ENCODE measurements around the gene NIT2. TPM values are rescaled to one million over a fixed set of nuclear protein-coding genes. Genes with fewer than 3 reads are reported as not detected.

Gene NIT2
- total RNA-seq, 4 donors from 2014 or later = 27.0 to 42.6 (median 32.3) TPM

- TF ChIP-seq, protein P1, sequence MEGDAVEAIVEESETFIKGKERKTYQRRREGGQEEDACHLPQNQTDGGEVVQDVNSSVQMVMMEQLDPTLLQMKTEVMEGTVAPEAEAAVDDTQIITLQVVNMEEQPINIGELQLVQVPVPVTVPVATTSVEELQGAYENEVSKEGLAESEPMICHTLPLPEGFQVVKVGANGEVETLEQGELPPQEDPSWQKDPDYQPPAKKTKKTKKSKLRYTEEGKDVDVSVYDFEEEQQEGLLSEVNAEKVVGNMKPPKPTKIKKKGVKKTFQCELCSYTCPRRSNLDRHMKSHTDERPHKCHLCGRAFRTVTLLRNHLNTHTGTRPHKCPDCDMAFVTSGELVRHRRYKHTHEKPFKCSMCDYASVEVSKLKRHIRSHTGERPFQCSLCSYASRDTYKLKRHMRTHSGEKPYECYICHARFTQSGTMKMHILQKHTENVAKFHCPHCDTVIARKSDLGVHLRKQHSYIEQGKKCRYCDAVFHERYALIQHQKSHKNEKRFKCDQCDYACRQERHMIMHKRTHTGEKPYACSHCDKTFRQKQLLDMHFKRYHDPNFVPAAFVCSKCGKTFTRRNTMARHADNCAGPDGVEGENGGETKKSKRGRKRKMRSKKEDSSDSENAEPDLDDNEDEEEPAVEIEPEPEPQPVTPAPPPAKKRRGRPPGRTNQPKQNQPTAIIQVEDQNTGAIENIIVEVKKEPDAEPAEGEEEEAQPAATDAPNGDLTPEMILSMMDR (IDR thresholded peaks at IDR 0.05) = no peak
- ATAC-seq (ENCODE audit: low FRiP score) = no peak
- no peak for DNase-seq (ENCODE audit: low spot score)
These were observed 27.9 kb upstream of the NIT2 start for GRCh38 chr3:100306695-100307094.

- DNase-seq (ENCODE audit: low spot score) = no peak
- TF ChIP-seq, protein P1 (IDR thresholded peaks at IDR 0.05) = no peak
These were observed 24.1 kb upstream of the NIT2 start for GRCh38 chr3:100310355-100310965.

DNA sequence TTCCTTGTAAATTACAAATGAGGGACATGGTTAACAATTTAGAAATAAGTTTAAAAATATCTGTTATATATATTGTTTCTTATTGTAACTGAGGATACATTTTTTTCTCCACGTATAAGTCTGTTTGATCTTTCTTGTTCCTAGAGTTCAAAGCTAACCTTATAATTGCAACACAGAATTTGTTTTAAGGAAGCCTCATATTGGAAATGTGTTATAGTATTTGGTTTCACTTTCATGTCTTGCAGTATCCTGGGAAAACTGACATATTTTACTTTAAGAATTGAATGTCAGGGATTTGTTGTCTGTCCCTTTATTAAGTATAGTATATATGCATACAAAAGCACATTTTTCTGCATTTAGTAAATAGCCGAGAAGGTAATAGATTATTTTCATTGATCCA lies 23.5 kb upstream of the NIT2 start:
- TF ChIP-seq, protein P1 (IDR thresholded peaks at IDR 0.05) = no peak
- no peak for DNase-seq (ENCODE audit: low spot score)
- ATAC-seq (ENCODE audit: low FRiP score) = no peak

More at GRCh38 chr3:100310355-100310965, 24.1 kb upstream of the NIT2 start:
- ATAC-seq (ENCODE audit: low FRiP score) = no peak

GRCh38 chr3:100316641-100317069 lies 17.9 kb upstream of the NIT2 start:
- TF ChIP-seq, protein P1 (IDR thresholded peaks at IDR 0.05) = no peak
- DNase-seq (ENCODE audit: low spot score) = no peak
- ATAC-seq (ENCODE audit: low FRiP score) = peak; percentile 77

- TF ChIP-seq, protein P1 (IDR thresholded peaks at IDR 0.05) = no peak
- ATAC-seq (ENCODE audit: low FRiP score) (no peak), DNase-seq (ENCODE audit: low spot score) (no peak)
These were observed 16.6 kb upstream of the NIT2 start for GRCh38 chr3:100317912-100318311.

DNA sequence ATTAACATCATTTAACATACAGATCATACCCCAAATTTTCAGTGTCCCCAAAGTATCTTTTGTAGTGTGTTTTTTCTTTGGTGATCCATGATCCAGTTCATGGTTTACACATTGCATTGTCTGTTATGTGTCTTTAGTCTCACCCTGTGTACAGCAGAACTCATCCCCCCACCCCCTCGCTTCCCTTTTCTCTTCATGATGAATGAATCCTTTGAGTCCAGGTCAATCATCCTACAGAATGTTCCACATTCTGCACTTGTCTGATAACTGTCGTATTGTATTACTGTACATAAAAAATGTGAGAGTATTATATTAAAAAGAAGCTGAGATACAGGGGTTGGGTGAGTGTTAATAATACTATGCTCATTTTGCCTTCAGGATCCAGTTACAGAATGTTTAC lies 14.6 kb upstream of the NIT2 start:
- ATAC-seq (ENCODE audit: low FRiP score) = no peak
- no peak for DNase-seq (ENCODE audit: low spot score)

GRCh38 chr3:100324044-100324443 lies 10.5 kb upstream of the NIT2 start:
- DNase-seq (ENCODE audit: low spot score) (no peak), ATAC-seq (ENCODE audit: low FRiP score) (no peak)
- TF ChIP-seq, protein P1 (IDR thresholded peaks at IDR 0.05) = no peak

More for the DNA sequence above, 14.6 kb upstream of the NIT2 start:
- TF ChIP-seq, protein P1 (IDR thresholded peaks at IDR 0.05) = no peak

All from omental fat pad (tissue), 4 donors.